ENCODE results near the gene C3orf49. TPM values are rescaled to one million over a fixed set of nuclear protein-coding genes. Genes with fewer than 3 reads are reported as not detected.

Gene C3orf49
- total RNA-seq, 1 experiment from 2014 or later, result not detected

DNA sequence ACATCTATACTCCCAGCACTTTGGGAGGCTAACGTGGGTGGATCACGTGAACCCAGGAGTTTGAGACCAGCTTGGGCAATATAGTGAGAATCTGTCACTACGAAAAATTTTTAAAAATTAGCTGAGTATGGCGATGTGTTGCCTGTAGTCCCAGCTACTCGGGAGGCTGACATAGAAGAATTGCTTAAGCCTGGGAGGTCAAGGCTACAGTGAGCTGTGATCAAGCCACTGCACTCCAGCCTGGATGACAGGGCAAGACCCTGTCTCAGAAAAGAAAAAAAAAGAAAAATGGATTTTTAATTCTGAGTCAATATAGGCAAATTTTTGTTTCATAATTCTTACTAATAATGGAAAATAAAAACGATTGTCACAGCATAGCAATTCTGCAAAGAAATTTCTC is 13.3 kb downstream of the C3orf49 start:
- H3K27me3 Mint-ChIP-seq (ENCODE audit: unreplicated experiment), result no peaks in the 10 kb centered on the region
- CTCF ChIA-PET, result interaction anchor here (0.7 kb wide), 2 partner anchors 14 to 614 kb away, joined by 3 read pairs; no protein-coding TSS in a partner anchor
- H3K27ac Mint-ChIP-seq (ENCODE audit: unreplicated experiment), result no peak overlapping the region
- H3K9me3 Mint-ChIP-seq (ENCODE audit: low read depth, unreplicated experiment), result no peaks in the 10 kb centered on the region
- TF ChIP-seq, protein P1, sequence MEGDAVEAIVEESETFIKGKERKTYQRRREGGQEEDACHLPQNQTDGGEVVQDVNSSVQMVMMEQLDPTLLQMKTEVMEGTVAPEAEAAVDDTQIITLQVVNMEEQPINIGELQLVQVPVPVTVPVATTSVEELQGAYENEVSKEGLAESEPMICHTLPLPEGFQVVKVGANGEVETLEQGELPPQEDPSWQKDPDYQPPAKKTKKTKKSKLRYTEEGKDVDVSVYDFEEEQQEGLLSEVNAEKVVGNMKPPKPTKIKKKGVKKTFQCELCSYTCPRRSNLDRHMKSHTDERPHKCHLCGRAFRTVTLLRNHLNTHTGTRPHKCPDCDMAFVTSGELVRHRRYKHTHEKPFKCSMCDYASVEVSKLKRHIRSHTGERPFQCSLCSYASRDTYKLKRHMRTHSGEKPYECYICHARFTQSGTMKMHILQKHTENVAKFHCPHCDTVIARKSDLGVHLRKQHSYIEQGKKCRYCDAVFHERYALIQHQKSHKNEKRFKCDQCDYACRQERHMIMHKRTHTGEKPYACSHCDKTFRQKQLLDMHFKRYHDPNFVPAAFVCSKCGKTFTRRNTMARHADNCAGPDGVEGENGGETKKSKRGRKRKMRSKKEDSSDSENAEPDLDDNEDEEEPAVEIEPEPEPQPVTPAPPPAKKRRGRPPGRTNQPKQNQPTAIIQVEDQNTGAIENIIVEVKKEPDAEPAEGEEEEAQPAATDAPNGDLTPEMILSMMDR (IDR thresholded peaks at IDR 0.05; ENCODE audit: unreplicated experiment), result no peak
- no peaks in the 10 kb centered on the region for H3K4me1 Mint-ChIP-seq (ENCODE audit: low read depth, unreplicated experiment)
- intact Hi-C loops (cut with micrococcal nuclease; ENCODE audit: unreplicated experiment), result no loop called here
- BruUV-seq (replicated peaks), result no TSS peak
- peaks cover 15% of the 10 kb centered on the region for H3K36me3 Mint-ChIP-seq (ENCODE audit: insufficient read depth, unreplicated experiment)
- DNase-seq, result no peak
- H3K4me3 Mint-ChIP-seq (ENCODE audit: low read depth, unreplicated experiment), result no peak overlapping the region

DNA sequence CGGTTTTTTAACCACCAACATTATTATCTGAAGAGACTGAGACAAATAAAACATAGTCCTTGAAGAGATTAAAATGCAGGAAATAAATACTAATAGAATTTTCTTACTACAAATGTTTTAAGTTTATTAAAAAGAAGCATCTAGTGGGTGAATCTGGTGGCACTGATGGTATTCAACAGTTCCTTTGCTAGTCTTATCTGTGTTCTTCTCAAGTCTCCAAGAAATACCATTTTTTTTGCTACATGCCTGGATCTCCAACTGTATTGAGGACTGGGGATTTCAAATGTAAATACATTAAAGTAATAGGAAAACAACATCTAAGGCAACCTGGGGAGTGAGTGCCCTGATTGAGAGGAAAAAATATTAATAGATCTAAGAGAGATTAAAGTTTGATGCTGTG is 22.6 kb downstream of the C3orf49 start:
- TF ChIP-seq, protein P1 (IDR thresholded peaks at IDR 0.05; ENCODE audit: unreplicated experiment), result no peak
- no TSS peak for BruUV-seq (replicated peaks)

DNA sequence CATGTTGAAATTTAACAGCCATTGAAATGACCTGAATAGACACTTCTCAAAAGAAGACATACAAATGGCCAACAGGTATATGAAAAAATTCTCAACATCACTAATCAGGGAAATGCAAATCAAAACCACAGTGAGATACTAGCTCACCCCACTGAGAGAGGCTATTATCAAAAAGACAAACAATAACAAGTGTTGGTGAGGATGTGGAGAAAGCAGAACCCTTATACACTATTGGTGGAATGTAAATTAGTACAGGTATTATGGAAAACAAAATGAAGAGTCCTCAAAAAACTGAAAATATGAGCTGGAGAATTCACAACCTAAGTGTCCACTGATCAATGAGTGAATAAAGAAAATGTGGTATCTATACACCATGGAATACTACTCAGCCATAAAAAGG is 23.0 kb downstream of the C3orf49 start:
- Mint-ChIP-seq H3K4me1 (ENCODE audit: low read depth, unreplicated experiment) (no peaks in the 10 kb centered on the region), H3K27ac (ENCODE audit: unreplicated experiment) (no peak overlapping the region), H3K9me3 (ENCODE audit: low read depth, unreplicated experiment) (no peaks in the 10 kb centered on the region), H3K36me3 (ENCODE audit: insufficient read depth, unreplicated experiment) (peaks cover 5% of the 10 kb centered on the region), H3K27me3 (ENCODE audit: unreplicated experiment) (no peaks in the 10 kb centered on the region), H3K4me3 (ENCODE audit: low read depth, unreplicated experiment) (no peak overlapping the region)
- no peak for DNase-seq
- no TSS peak for BruUV-seq (replicated peaks)
- intact Hi-C loops (cut with micrococcal nuclease; ENCODE audit: unreplicated experiment), result no loop called here
- TF ChIP-seq, protein P1 (IDR thresholded peaks at IDR 0.05; ENCODE audit: unreplicated experiment), result no peak
- CTCF ChIA-PET, result no interaction called here

More for the DNA sequence above, 22.6 kb downstream of the C3orf49 start:
- Mint-ChIP-seq H3K4me1 (ENCODE audit: low read depth, unreplicated experiment) (no peaks in the 10 kb centered on the region), H3K9me3 (ENCODE audit: low read depth, unreplicated experiment) (no peaks in the 10 kb centered on the region), H3K4me3 (ENCODE audit: low read depth, unreplicated experiment) (no peak overlapping the region), H3K27ac (ENCODE audit: unreplicated experiment) (no peak overlapping the region), H3K27me3 (ENCODE audit: unreplicated experiment) (no peaks in the 10 kb centered on the region), H3K36me3 (ENCODE audit: insufficient read depth, unreplicated experiment) (peaks cover 5% of the 10 kb centered on the region)
- CTCF ChIA-PET, result no interaction called here
- intact Hi-C loops (cut with micrococcal nuclease; ENCODE audit: unreplicated experiment), result no loop called here
- no peak for DNase-seq

DNA sequence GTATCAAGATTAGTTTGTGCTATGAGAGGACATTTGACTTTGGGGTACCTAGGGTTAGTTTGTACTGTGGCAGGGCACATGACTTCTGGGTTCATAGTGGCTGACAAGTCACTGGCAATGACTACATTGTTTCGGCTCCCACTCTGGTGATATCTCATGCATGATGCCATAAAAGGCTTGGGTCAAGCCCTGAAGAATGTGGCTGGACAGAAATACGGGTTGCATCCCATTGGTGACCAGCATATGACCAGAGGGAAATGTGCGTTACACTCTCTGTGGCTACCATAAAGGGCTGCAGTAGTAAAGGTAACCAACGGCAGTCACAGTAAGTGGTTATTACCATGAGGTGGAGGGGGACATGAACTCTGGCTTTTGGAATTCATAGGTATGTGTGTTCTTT is 26.1 kb downstream of the C3orf49 start:
- no peak overlapping the region for H3K4me3 Mint-ChIP-seq (ENCODE audit: low read depth, unreplicated experiment)
- no peaks in the 10 kb centered on the region for H3K27me3 Mint-ChIP-seq (ENCODE audit: unreplicated experiment)
- no TSS peak for BruUV-seq (replicated peaks)
- DNase-seq, result no peak
- no peaks in the 10 kb centered on the region for H3K9me3 Mint-ChIP-seq (ENCODE audit: low read depth, unreplicated experiment)
- intact Hi-C loops (cut with micrococcal nuclease; ENCODE audit: unreplicated experiment), result no loop called here
- H3K27ac Mint-ChIP-seq (ENCODE audit: unreplicated experiment), result no peak overlapping the region
- peaks cover 9% of the 10 kb centered on the region for H3K4me1 Mint-ChIP-seq (ENCODE audit: low read depth, unreplicated experiment)
- TF ChIP-seq, protein P1 (IDR thresholded peaks at IDR 0.05; ENCODE audit: unreplicated experiment), result no peak
- CTCF ChIA-PET, result no interaction called here
- peaks cover 10% of the 10 kb centered on the region for H3K36me3 Mint-ChIP-seq (ENCODE audit: insufficient read depth, unreplicated experiment)

Measured in Calu3 (cell line).